Urothelium cell line (cell line): ENCODE measurements around the gene KIDINS220.

ENCODE experiments used
- DNase-seq: peaks from one replicate; pipeline ENCODE4 v3.0.0; 2011; ENCODE audit warnings: low spot score, mixed read lengths
- FAIRE-seq: peaks from 2 replicates; lab custom pipeline; 2011; peaks lifted over from hg19 to GRCh38; lab: Jason Lieb, UNC

The KIDINS220 gene

DNA sequence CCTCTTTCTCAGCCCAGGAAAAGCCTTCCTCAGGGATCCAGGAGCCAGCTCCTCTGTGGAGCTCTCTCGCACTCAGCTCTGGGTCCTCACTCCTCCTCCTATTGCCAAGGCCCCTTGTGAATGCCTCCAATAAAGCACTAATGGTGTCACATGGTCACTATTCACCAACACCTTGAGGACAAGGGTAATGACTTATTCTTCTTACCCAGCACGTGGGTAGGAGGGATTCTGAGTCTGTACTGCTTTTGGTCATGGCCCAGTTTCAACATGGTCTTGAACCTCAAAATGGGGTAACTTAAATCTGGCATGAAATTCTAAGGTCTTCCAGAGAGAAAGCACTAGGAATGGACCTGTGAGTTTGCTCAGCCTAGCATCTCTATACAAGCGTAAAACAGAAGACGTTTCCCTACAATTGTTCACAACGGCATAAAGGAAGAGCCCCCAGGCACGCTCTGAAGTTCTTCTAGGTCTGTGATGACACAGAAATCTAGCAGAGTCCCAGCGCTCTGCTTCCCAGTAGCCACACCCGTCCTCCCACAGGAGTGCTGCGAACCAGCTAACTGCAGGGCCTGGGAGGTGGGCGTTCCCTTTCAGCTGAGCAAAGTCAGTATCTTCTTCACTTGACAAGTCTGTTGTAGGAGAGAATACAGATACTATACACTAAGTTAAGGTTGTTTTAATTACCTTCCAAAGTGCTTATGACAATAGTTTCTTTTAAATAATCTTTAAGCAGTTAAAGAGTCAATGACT is 14.6 kb upstream of the KIDINS220 start:
- FAIRE-seq (no peak), DNase-seq (no peak)

DNA sequence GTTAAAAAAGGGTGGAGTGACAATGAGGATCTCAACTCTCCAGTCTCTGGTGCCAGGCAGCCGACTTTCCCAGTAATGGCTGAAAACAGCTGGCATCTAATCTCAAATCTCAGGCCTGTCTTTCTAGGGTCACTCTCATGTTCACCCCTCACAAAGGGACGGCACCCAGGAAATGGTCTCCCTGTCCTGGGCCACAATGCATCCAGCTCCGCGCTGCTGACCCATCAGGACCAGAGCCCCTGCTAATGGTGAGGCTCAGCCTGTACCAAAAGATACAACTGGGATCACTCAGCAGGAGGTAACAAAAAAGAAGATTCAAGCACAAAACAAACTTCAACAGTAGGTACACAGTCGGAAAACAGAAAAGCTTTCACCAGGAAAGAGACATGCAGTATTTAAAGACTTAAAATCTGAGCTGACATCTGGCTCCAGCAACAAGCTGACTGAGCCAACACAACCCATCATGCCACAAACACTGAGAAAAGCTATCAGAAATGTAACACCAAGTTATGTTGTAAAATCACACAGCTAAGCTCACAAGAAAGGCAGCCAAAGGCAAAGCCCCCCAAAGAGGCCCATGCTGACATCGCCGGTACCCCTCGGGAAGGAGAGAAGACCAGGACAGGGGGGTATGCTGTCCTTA is 13.6 kb upstream of the KIDINS220 start:
- FAIRE-seq (no peak), DNase-seq (no peak)

DNA sequence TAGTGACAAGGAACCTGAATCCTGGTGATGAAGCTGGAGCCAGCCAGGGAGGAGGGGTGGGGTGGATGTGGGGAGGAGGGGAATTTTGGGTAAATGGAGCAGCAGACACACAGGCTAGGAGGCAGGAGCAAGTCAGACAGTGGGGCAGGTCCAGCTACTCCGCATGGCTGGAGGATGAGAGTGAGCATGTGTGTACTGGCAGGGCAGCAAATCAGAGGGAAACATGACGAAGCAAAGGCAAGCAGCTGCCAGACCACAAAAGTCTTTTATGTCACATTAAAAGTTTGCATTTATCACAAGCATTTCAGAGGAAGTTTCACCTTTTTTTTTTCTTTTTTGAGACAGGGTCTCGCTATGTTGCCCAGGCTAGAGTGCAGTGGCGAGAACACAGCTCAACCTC is 11.9 kb upstream of the KIDINS220 start:
- no peak for FAIRE-seq
- DNase-seq: no peak

DNA sequence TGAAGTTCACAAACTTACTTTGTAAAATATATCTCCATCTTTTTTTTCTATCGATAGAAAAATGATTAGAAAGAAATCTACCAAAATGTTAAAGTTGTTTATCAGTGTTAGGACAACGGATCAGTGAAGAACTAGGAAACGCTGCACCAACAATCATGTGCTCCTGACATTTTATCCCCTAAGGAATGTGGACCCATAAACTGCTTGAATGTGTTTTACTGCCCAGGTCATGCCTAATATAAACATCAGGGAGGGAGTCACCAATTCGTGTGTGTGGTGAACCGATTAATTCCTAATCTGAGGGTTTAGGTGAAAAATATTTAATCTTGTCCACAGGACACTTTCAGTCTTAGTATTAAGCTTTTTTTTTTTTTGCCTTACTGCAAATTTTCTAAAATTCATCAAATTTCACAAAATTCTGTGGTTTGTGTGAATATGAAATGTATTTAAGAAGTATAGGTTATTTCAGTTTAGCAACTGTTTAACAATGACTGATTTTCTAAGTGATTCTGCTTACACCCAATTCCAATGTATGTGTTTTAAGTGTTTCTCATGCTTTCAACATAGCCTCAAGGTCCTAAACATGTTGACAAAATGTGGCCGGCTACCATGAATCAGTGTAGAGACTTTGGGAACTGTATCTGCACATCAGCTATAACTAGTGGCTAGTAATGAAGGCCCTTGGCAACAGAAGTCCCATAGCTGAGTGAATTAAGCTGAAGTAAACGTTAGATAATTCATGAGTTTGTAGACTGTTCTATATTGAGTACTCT is 11.1 kb upstream of the KIDINS220 start:
- DNase-seq: no peak

DNA sequence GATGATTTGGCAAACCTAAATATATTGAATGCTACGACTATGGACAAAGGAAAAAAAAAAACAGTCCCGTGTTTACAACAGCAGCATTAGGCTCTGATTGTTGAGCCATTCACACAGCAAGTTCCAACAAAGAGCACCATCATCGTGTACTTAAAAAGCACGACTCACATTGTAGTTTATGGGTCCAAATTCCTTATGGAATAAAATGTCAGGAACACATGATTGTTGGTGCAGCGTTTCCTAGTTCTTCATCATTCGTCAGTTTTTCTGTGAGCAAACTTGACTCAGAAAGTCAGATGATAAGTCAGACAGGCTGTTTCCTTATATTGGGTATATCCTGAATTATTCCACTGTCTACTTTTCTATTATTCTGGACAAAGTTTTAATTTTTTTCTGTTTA is 10.0 kb upstream of the KIDINS220 start:
- DNase-seq (no peak), FAIRE-seq (no peak)

More for the DNA sequence above, 11.1 kb upstream of the KIDINS220 start:
- FAIRE-seq: no peak

DNA sequence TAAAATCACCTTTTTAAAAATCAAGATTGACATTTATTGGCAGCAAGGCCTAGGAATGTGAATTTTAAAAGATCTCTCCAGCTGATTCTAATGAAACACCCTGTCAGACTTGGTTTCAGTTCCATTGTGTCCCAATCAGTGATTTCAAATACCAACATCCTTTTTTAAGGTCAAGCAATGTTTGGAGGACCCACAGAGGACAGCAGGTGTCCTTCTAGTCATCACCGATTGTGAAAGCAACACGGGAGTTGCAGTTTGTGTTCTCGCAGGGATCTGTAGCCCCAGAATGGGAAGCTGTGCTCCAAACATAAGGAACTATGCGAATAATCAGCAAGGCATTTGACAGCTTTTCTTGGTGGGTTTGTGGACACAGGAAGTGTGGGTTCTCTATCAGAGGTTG is 4.5 kb upstream of the KIDINS220 start:
- no peak for FAIRE-seq
- no peak for DNase-seq

DNA sequence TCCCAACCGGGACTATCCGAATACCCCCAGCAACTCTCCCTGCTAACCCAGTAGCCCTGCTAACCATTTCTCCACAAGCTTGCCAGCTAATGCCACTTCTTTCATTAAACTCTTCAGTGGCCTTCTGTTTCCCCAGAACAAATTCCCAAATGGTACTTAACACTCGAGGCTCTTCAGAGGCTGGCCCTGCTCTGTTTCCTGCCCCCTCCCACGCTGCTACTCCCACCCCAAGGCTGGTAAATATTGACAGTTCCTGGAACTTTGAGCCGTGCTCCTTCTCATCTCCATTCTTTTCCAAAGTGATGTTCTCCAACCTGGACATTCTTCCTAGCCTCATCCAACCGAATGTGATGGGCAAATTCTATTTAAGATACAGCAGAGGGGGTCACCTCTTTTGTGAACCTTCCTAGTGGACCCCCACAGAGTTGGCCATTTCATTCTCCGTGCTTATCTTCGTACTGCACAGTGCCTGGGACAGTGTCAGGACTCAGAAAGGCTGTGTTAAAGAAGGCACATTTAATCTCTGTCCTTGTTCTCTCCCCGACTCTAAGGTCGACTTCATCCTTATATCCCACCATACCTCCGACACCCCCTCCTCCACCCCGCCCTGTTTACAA is 3.2 kb upstream of the KIDINS220 start:
- DNase-seq (no peak), FAIRE-seq (no peak)

DNA sequence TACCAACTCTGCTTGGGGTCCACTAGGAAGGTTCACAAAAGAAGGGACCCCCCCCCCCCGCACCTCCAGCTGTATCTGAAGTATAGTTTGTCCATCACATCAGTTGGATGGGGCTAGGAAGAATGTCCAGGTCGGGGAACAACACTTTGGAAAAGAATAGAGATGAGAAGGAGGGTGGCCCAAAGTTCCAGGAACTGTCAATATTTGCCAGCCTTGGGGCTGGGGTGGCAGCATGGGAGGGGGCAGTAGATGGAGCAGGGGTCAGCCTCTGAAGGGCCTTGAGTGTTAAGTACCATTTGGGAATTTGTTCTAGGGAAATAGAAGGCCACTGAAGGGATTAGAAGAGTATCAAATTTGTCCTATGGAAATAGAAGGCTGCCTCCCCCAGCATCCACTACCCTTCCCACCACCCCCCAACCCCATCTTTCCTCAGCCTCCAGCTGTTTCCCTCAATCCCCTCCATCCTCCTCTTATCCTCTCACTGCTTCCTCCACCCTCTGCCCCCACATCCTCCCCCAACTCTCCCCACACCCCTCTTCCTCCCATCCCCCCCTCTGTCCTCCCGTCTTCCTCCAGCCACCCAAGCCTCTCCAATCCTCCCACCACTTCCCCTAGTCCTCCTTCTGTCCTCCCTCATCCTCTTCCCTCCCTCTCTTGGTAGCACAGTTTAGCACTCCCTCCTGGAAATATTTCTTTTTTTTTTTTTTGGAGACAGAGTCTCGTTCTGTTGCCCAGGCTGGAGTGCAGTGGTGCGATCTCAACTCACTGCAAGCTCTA is 2.0 kb upstream of the KIDINS220 start:
- no peak for FAIRE-seq

DNA sequence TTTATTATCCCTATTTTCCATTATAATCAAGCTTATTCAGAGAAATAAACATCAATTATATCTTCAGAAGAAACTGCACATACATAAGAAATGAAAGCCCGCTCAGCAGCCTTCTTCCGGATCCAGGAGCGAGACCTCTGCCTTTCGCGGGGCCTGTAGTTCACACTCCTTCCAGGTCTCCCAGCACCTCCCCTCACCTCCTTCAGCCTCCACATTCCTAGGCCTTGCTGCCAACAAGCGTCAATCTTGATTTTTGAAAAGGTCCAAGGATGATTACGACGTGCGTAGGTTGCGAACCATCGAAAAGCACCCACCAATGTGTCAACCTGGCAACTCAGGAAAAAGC is 355 bp upstream of the KIDINS220 start:
- no peak for FAIRE-seq
- no peak for DNase-seq

More for the DNA sequence above, 2.0 kb upstream of the KIDINS220 start:
- no peak for DNase-seq

DNA sequence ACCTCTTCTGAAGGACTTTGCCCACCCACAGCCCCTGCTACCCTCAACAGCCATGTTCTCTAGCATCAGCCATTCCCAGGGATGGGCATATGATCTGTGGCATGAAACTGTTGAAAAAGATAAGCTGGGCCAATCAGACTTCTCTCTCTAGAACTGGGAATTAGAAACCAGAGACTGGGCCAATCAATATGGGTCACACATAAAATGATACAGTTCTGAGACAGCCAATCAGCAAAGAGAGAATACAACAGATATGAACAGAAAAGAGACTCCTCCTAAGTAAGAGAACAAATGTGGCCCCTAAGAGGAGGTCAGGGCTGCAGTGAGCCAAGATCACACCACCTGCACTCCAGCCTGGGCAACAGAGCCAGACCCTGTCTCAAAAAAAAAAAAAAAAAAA is 2.1 kb downstream of the KIDINS220 start:
- DNase-seq: no peak
- no peak for FAIRE-seq

DNA sequence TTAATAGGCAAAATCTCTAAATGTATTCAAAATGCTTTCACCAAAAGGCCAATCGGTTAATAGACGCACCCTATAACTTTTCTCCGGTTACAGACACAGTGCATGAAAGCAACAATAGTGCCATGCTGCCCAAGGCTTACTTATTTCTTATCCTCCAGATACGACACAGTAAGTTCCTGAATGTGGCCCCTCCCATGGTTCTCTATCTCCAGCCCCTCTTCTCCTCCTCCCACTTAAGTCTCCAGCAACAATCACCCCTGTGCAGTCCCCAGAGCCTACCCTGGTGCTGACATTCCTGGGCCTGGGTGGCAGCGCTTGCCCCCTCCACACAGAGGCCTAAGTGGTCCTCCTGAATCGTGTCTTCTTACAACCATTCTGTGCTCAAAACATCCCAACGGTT is 3.6 kb downstream of the KIDINS220 start:
- DNase-seq: no peak
- no peak for FAIRE-seq

DNA sequence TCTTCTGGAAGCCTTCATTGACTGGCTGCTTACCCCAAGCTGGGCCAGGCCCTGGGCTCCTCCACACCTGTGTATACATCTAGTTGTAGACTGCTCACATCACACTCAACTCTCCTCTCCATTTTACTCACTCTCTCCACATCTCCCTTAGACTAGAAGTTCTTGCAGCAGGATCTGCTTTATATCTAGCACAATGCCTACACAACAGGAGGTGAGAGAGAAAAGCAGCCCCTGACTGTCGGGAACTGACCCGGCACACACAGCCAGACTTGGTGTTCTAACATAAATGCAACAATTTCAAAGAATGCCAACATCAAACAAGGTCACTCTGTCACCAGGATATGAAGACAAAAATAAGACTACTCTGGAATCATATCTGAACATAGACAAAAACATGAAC is 5.9 kb downstream of the KIDINS220 start:
- no peak for FAIRE-seq

DNA sequence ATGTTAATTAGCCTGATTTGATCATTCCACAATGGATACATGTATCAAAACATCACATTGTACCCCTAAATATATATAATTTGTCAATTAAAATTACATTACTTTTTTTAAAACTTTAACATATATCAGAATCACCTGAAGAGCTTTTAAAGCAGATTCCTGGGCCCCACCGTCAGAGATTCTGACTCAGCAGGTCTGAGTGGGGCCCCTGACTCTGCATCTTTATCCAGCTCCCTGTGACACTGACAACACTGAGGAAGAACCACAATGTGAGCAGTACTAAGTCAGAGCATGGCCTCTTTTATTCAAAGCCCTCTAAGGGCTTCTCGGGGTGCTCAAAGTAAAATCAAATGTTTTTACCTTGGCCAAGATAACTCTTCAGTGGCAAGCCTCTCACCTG is 9.7 kb downstream of the KIDINS220 start:
- DNase-seq: no peak

More for the DNA sequence above, 5.9 kb downstream of the KIDINS220 start:
- no peak for DNase-seq

DNA sequence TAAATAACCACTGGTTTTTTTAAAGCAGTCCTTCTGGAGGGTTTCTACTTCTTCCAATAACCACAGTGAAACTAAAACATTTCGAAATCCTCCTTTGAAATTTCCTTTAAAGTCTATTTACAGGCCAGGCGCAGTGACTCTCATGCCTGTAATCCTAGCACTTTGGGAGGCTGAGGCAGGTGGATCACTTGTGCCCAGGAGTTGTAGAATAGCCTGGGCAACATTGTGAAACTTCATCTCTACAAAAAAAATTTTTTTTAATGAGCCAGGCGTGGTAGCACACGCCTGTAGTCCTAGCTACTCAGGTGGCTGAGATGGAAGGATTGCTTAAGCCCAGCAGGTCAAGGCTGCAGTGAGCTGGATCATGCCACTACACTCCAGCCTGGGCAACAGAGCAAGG is 15.2 kb downstream of the KIDINS220 start:
- DNase-seq (no peak), FAIRE-seq (no peak)

More for the DNA sequence above, 9.7 kb downstream of the KIDINS220 start:
- no peak for FAIRE-seq

DNA sequence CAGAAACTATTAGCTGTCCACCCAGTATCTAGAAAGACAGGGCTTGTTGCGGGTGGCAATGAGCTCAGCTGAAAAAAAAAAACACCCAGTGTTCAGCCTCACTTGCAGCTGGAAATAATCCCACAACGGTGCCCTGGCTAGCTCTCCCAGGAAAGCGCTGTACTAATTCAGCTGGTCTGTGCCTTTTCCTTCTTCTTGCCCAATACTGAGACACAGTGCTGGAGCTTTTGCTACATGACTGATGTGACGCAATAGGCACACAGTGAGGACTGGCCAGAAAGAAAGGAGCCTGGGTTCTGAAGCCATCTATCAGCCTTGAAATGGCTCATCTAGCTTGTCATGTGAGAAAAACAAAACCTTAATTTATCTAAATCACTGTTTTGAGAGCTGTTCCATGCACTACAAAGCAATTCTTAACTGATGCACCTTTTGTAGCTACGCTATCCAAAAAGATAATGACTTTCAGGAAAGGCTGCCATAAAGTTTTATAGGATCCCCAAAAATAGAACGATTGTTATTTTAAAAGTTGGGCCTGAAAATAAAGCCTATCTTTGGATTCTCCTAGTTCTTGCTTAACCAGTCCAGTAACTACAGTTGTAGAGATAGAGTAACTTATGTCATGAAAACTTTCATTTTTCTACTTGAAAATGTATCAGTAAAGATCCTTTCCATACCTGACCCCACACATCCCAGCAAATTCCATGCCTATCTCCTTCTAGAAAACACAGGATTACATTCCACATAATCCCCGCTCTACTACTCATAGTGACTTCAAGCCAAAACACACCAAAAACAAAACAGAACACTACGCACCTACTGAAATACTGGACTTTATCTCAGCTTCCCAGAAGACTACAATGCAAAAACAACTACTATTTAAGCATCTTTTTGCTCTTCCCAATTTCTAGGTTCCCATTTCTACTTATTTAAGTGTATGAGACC is 15.9 kb downstream of the KIDINS220 start:
- DNase-seq (no peak), FAIRE-seq (no peak)

DNA sequence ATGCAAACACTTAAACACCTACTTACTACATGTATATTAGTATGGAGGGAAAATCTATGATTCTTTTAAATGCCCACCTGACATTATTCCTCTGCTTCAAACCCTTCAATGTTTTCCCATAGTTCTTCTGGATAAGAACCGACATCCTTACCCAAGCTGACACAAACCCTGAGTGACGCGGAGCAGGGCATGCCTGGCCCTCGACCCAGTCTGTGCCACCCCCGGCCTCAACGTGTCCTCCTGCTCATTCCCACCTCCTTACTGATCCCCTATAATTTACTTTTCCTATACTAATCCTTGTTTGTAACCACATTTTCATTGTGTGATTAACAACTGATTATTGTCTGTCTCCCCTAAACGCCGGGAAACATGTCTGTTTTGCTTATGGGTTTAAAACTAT is 17.5 kb downstream of the KIDINS220 start:
- DNase-seq (no peak), FAIRE-seq (no peak)

DNA sequence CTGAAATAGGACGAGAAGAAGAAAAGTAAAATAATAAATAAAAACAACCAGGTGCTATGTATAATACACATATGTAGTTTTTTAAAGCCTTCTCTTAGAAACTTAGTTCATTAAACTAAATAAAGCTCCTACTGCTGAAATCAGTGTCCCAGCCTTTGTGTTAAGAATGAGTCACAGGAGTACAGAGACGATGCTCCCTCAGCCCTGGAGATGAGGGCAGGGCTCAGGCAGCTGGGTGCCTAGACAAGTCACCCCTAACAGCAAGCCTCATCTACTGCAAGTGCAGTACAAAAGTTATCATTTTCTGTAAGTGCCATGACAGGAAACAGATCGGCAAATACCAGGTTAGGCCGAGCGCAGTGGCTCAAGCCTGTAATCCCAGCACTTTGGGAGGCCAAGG is 18.2 kb downstream of the KIDINS220 start:
- no peak for FAIRE-seq
- no peak for DNase-seq

DNA sequence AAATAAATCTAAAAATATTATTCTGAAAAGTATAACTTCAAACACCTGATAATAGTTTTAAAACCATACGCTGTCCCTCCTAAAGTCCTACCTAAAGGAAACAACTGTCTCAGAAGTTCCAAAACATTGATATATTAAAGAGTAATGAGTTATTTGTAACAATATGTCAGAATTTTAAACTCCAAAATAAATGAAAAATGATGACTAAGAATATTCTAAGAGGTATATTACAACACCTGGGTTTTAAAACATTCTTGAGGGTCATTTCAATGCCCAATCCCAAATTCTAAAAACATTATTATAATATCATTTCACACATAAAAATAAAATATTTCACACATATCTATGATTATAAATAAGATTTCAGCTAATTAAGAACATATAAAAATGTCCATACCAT is 20.2 kb downstream of the KIDINS220 start:
- DNase-seq: no peak
- FAIRE-seq: no peak

DNA sequence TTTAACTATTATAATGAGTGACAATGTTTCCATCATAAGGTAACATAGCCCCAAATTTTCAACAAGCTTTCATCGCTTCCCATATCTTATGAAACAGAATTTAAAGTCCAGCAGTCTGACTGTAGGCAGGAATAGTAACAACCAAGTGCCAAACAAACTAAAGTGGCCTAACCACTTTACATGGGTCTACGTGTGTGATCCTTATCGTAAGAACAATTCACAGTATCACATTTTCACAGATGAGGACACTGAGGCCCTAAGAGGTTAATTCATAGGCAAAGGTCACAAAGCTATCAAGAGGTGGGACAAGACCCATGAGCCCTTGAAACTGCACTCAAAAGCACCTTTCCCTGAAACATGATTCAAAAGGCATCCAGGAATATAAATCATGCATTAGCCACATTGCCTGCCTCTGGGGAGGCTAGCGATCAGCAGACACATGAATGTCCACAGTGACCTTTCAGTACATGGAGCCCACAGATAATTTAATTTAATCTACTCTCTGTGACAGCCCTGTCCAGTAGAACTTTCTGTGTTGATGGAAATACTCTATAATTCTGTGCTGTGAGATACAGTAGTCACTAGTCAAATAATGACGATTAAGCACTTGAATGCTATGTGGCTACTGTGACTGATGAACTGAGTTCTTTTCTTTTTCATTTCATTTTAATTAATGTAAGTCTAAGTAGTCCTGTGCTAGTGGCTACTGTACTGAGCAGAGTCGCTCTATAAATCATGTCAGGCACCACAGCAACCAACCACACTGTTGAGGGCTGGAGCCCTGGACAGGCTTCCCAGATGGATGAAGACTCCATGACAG is 30.3 kb downstream of the KIDINS220 start:
- DNase-seq (no peak), FAIRE-seq (no peak)
